Esophagus squamous epithelium (tissue), 5 donors: ENCODE measurements around the gene LRRC31. TPM values are rescaled to one million over a fixed set of nuclear protein-coding genes. Genes with fewer than 3 reads are reported as not detected.

ENCODE experiments used
- DNase-seq: peaks from one replicate; lab custom pipeline; 2025; lab: John Stamatoyannopoulos, UW
- H3K27ac ChIP-seq, 4 donors: fragments of 200-600 bp; sonication (generic); one replicate each; pipeline ENCODE4 v1.5.1; 2016 to 2019; ENCODE audit warnings: mild to moderate bottlenecking in 1 of 4
- H3K27me3 ChIP-seq, 4 donors: fragments of 200-600 bp; sonication (generic); 1 replicate in 3 of 4; 2 replicates in 1 of 4; pipeline versions ENCODE4 v1.5.1 to v1.6.0; 2017 to 2021; ENCODE audit warnings: antibody characterized with exemption in 1 of 4
- H3K36me3 ChIP-seq, 3 donors: fragments of 200-600 bp; sonication (generic); one replicate each; pipeline ENCODE4 v1.5.1; 2016 to 2019
- H3K4me1 ChIP-seq, 3 donors: fragments of 200-600 bp; sonication (generic); one replicate each; pipeline ENCODE4 v1.5.1; 2017 to 2019
- H3K4me3 ChIP-seq, 4 donors: fragments of 200-600 bp; sonication (generic); 1 replicate in 3 of 4; 2 replicates in 1 of 4; pipeline ENCODE4 v1.5.1; 2016 to 2019; ENCODE audit warnings: mild to moderate bottlenecking in 2 of 4, moderate library complexity in 1 of 4
- H3K9me3 ChIP-seq, 3 donors: fragments of 200-600 bp; sonication (generic); one replicate each; pipeline ENCODE4 v1.5.1; 2016 to 2019
- POLR2A ChIP-seq, 4 donors: fragments of 450-650 bp; IDR thresholded peaks; one replicate each; pipeline ENCODE4 v1.6.1; 2017; ENCODE audit warnings: antibody characterized with exemption in 4 of 4, mild to moderate bottlenecking in 4 of 4, moderate library complexity in 3 of 4
- WGBS, 2 donors: methylation state at CpG; one replicate each; pipeline ENCODE4 v1.1.5; 2018; 5-methylcytosine and 5-hydroxymethylcytosine counted together
- intact Hi-C: fragments of 100-400 bp; cut with DNase I; formaldehyde crosslinking; loops from one replicate; pipeline ENCODE4 v1.15.0; 2022
- total RNA-seq, 4 donors: library from RNA; depleted of rRNA; stranded (reverse); fragments of >200 nt; gene quantifications; one replicate each; pipeline ENCODE4 v1.1.0, GENCODE V29; 2016
- TF ChIP-seq, protein P1 (sequence below), 6 experiments: fragments of 450-650 bp in 4 of 6; fragments of 200-600 bp in 2 of 6; sonication (generic) in 2 of 6; IDR thresholded peaks; one replicate each; pipeline ENCODE4 v1.5.1; 2016 to 2019; ENCODE audit warnings: antibody characterized with exemption in 6 of 6, mild to moderate bottlenecking in 4 of 6, moderate library complexity in 4 of 6
- donor health status: DM: yes; HTN: yes; CAD: no.

Gene LRRC31
- total RNA-seq, 4 donors from 2014 or later, result not detected

DNA sequence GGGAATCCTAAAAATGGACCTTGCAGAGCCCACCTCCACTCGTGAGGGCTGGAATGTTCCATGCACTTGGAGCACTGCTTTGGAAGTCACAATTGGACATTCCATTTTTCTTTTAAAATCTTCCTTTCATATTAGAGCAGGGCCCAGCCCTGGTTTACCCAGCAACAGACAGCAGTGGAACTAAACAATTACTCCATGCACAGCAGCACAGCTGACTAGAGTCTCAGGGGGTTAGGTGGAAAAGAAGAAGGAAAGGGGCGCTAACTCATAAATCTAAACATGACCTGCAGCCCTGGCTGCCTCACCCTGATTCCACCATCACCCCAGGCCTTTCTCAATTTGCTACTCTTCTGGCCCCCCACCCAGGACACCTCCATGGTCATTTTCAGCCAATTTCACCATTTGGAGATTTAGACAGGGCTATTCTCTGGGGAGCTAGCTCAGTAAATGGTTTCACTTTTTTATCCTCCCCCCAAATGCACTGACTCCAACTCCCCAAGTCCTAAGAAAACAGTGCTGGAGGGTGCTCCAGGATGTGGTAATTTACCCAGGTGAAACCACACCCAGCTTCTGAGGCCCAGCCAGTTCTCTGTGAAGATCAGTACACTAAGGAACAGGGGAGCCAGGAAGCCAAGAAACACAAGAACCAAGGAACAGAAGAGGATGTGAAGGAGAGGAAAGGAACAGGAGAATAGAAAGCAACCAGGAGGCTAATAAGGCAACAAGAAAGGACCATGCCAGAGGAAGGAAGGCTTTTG, 1.6 kb upstream of the LRRC31 start:
- no peak for TF ChIP-seq POLR2A (IDR thresholded peaks at IDR 0.05)
- TF ChIP-seq, protein P1, sequence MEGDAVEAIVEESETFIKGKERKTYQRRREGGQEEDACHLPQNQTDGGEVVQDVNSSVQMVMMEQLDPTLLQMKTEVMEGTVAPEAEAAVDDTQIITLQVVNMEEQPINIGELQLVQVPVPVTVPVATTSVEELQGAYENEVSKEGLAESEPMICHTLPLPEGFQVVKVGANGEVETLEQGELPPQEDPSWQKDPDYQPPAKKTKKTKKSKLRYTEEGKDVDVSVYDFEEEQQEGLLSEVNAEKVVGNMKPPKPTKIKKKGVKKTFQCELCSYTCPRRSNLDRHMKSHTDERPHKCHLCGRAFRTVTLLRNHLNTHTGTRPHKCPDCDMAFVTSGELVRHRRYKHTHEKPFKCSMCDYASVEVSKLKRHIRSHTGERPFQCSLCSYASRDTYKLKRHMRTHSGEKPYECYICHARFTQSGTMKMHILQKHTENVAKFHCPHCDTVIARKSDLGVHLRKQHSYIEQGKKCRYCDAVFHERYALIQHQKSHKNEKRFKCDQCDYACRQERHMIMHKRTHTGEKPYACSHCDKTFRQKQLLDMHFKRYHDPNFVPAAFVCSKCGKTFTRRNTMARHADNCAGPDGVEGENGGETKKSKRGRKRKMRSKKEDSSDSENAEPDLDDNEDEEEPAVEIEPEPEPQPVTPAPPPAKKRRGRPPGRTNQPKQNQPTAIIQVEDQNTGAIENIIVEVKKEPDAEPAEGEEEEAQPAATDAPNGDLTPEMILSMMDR (IDR thresholded peaks at IDR 0.05), result no peak
- no peaks in the 10 kb centered on the region for H3K9me3 ChIP-seq
- H3K27me3 ChIP-seq, result no peaks in the 10 kb centered on the region
- no peak for DNase-seq
- no peaks in the 10 kb centered on the region for H3K4me1 ChIP-seq
- no peaks in the 10 kb centered on the region for H3K36me3 ChIP-seq
- no peak overlapping the region for H3K27ac ChIP-seq
- intact Hi-C loops, result no loop called here
- H3K4me3 ChIP-seq, result no peak overlapping the region
- WGBS, 2 donors, result 69 to 75% methylated on average over 1 to 2 of the region's 2 CpGs

DNA sequence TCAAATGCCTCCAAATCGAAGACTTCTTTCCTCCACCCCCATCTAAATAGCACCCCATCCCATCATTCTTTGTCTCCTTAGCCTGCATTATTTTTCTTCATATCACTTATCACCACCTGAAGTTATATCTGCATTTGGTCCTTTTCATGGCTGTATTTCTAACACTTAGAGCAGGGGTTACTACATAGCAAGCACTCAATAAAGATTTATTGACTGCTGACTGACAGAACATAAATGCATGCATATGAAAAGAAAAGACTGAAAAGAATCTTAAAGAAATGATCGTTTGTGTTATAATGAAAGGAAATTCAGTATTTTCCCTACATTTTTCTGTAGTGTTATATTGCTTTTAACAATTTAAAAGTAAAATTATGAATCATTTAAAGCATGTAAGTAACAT, 1.4 kb downstream of the LRRC31 start:
- no peak overlapping the region for H3K4me3 ChIP-seq
- no peak overlapping the region for H3K27ac ChIP-seq

DNA sequence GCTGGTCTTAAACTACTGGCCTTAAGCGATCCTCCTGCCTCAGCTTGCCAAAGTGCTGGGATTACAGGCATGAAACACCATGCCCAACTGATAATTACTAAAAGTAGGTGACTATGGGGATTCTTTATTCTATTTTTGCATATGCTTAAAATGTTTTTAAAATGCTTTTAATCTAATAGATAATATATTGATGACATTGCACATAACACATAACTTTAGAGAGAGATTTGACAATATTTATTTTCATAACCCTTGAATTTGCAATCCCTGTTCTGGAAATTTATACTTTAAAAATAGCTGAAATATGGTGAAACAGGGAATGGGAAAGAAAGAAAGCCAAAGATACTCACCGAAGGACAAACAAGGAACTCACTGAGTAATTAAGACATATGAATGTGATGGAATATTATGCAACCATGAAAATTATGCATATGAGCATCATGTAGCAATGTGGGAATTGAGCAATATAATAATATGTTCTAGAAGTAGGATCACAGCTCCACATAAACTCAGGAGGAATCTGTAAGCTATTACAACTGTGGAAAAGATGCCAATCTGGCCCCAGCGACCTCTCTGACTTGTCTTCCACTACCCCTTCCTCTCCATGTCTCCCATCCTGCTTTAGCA, 2.0 kb downstream of the LRRC31 start:
- H3K27me3 ChIP-seq, result no peaks in the 10 kb centered on the region
- intact Hi-C loops, result loop anchor here (10.0 kb wide), 1 partner anchor 157 kb away; no protein-coding TSS in a partner anchor
- H3K4me3 ChIP-seq, result no peak overlapping the region
- H3K9me3 ChIP-seq, result no peaks in the 10 kb centered on the region
- DNase-seq, result no peak
- no peak overlapping the region for H3K27ac ChIP-seq
- TF ChIP-seq, protein P1 (IDR thresholded peaks at IDR 0.05), result no peak
- no peak for TF ChIP-seq POLR2A (IDR thresholded peaks at IDR 0.05)
- H3K36me3 ChIP-seq, result no peaks in the 10 kb centered on the region
- H3K4me1 ChIP-seq, result peaks cover 0 to 7% (median 0%) of the 10 kb centered on the region in 3 donors
- WGBS, 2 donors, result 86 to 90% methylated on average over 3 of the region's 3 CpGs

More for the DNA sequence above, 1.4 kb downstream of the LRRC31 start:
- 69 to 72% methylated on average over 2 of the region's 2 CpGs for WGBS, 2 donors
- no peaks in the 10 kb centered on the region for H3K36me3 ChIP-seq
- H3K9me3 ChIP-seq, result no peaks in the 10 kb centered on the region
- no peak for DNase-seq
- intact Hi-C loops, result loop anchor here (10.0 kb wide), 1 partner anchor 156 kb away; no protein-coding TSS in a partner anchor
- peaks cover 0 to 4% (median 0%) of the 10 kb centered on the region in 3 donors for H3K4me1 ChIP-seq
- no peaks in the 10 kb centered on the region for H3K27me3 ChIP-seq
- TF ChIP-seq POLR2A (IDR thresholded peaks at IDR 0.05), result no peak
- TF ChIP-seq, protein P1 (IDR thresholded peaks at IDR 0.05), result no peak

DNA sequence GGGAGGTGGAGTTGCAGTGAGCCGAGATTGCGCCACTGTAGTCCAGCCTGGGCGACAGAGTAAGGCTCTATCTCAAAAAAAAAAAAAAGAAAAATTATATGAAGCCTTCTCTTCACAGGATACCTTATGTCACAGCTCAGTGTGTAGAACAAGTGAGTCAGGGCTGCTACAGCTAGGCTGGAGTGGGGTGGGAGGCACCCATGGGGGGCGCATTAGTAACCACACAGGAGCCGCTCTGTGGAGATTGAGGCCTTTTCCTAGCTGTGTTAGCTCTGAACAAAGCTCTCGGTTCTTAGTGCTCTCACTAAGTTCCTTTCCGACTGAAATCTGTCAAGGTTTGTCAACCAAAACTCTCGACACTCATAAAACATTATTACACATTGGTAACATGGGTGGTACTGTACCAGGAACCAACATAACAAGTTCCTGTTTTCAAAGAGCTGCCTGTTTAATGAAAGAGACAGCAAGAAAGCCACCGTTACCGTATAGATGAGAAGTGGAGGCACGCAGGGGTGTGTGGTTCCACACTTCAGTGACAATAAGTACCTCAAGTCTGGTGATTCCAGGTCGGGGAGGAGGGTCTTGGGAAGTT, 4.5 kb downstream of the LRRC31 start:
- 67 to 71% methylated on average over 12 of the region's 12 CpGs for WGBS, 2 donors
- no peak for DNase-seq
- intact Hi-C loops, result loop anchor here (10.0 kb wide), 1 partner anchor 160 kb away; no protein-coding TSS in a partner anchor
- H3K27ac ChIP-seq, result no peak overlapping the region
- TF ChIP-seq POLR2A (IDR thresholded peaks at IDR 0.05), result no peak
- TF ChIP-seq, protein P1 (IDR thresholded peaks at IDR 0.05), result no peak
- no peaks in the 10 kb centered on the region for H3K36me3 ChIP-seq
- no peaks in the 10 kb centered on the region for H3K27me3 ChIP-seq
- H3K4me1 ChIP-seq, result peaks cover 0 to 7% (median 0%) of the 10 kb centered on the region in 3 donors
- no peaks in the 10 kb centered on the region for H3K9me3 ChIP-seq
- no peak overlapping the region for H3K4me3 ChIP-seq
